Prostate gland (tissue), 2 donors: ENCODE results near the gene TRPV5.

Experiments used
- POLR2A ChIP-seq: fragments of 450-650 bp; IDR thresholded peaks from one replicate; pipeline ENCODE4 v1.6.1; 2016; ENCODE audit warnings: antibody characterized with exemption, mild to moderate bottlenecking
- POLR2AphosphoS5 ChIP-seq: sonication (generic); formaldehyde crosslinking; IDR thresholded peaks from one replicate; pipeline ENCODE4 v1.6.1; 2017; ENCODE audit warnings: antibody characterized with exemption
- TF ChIP-seq, protein P1 (sequence below), 4 experiments: fragments of 200-600 bp in 2 of 4; fragments of 450-650 bp in 2 of 4; sonication (generic) in 2 of 4; IDR thresholded peaks; 1 replicate in 3 of 4; 2 replicates in 1 of 4; pipeline ENCODE4 v1.5.1; 2016 to 2019; ENCODE audit warnings: antibody characterized with exemption in 4 of 4, mild to moderate bottlenecking in 2 of 4, moderate library complexity in 2 of 4

DNA sequence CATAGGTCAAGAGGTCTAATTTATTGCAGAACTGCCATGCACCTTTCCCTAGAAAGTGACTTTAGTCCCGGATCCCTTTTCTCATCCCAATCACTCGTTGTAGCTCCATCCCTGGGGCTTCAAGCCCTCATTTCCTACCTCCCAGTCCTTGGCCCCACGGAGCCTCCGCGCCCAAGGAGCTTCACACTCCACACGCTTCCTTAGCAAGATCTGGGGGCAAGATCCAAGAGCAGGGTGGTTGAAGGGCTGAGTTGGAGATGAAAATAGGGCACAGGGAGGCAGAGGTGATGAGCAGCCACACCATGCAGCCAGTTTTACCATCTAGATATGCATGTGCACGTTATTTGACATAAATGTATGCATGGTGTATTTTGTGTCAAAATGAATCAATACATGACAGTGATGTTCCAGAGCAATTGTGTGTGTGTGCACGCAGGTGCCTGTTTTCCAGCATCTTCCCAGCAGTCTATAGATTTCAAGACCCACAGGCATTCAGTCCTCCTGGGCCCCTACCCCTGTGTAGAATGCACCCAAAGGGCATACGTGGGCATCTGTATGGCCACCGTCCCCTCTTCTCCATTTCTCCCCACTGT is 42.0 kb downstream of the TRPV5 start:
- TF ChIP-seq, protein P1, sequence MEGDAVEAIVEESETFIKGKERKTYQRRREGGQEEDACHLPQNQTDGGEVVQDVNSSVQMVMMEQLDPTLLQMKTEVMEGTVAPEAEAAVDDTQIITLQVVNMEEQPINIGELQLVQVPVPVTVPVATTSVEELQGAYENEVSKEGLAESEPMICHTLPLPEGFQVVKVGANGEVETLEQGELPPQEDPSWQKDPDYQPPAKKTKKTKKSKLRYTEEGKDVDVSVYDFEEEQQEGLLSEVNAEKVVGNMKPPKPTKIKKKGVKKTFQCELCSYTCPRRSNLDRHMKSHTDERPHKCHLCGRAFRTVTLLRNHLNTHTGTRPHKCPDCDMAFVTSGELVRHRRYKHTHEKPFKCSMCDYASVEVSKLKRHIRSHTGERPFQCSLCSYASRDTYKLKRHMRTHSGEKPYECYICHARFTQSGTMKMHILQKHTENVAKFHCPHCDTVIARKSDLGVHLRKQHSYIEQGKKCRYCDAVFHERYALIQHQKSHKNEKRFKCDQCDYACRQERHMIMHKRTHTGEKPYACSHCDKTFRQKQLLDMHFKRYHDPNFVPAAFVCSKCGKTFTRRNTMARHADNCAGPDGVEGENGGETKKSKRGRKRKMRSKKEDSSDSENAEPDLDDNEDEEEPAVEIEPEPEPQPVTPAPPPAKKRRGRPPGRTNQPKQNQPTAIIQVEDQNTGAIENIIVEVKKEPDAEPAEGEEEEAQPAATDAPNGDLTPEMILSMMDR (IDR thresholded peaks at IDR 0.05) = no peak
- no peak for TF ChIP-seq POLR2AphosphoS5
- TF ChIP-seq POLR2A = no peak
